ENCODE data around the gene EPHB6. TPM values are rescaled to one million over a fixed set of nuclear protein-coding genes. Genes with fewer than 3 reads are reported as not detected.

Gene EPHB6
- total RNA-seq, 4 donors from 2014 or later, result 15.2 to 40.4 (median 26.1) TPM

GRCh38 chr7:142883145-142883544 lies 28.3 kb downstream of the EPHB6 start:
- Histone ChIP-seq H3K36me3 (no peaks in the 10 kb centered on the region), H3K27me3 (peaks cover 0 to 23% (median 0%) of the 10 kb centered on the region in 4 donors), H3K27ac (no peak overlapping the region), H3K4me3 (no peak overlapping the region), H3K4me1 (peaks cover 0 to 51% (median 8%) of the 10 kb centered on the region in 3 donors), H3K9me3 (no peaks in the 10 kb centered on the region)
- intact Hi-C loops (cut with DNase I), result loop anchor here (5.0 kb wide), 1 partner anchor 79 kb away; the partner anchor contains the start of gene KEL
- TF ChIP-seq POLR2A (IDR thresholded peaks at IDR 0.05), result no peak
- TF ChIP-seq CTCF (IDR thresholded peaks at IDR 0.05), result no peak
- 80 to 91% methylated on average over 10 of the region's 10 CpGs for WGBS, 2 donors
- no peak for DNase-seq

GRCh38 chr7:142883571-142884285 lies 28.9 kb downstream of the EPHB6 start:
- no peak overlapping the region for H3K4me3 ChIP-seq
- intact Hi-C loops (cut with DNase I), result loop anchor here (5.0 kb wide), 1 partner anchor 79 kb away; the partner anchor contains the start of gene KEL
- 79 to 80% methylated on average over 2 to 5 of the region's 7 CpGs for WGBS, 2 donors
- H3K36me3 ChIP-seq, result no peaks in the 10 kb centered on the region
- DNase-seq, result no peak
- peaks cover 0 to 19% (median 0%) of the 10 kb centered on the region in 4 donors for H3K27me3 ChIP-seq
- no peak for TF ChIP-seq CTCF (IDR thresholded peaks at IDR 0.05)
- no peak for TF ChIP-seq POLR2A (IDR thresholded peaks at IDR 0.05)
- H3K9me3 ChIP-seq, result no peaks in the 10 kb centered on the region
- no peak overlapping the region for H3K27ac ChIP-seq
- peaks cover 0 to 51% (median 8%) of the 10 kb centered on the region in 3 donors for H3K4me1 ChIP-seq

GRCh38 chr7:142884286-142884640 lies 29.4 kb downstream of the EPHB6 start:
- Histone ChIP-seq H3K4me3 (no peak overlapping the region), H3K4me1 (peaks cover 0 to 51% (median 8%) of the 10 kb centered on the region in 3 donors), H3K27me3 (peaks cover 0 to 19% (median 0%) of the 10 kb centered on the region in 4 donors), H3K27ac (no peak overlapping the region), H3K9me3 (no peaks in the 10 kb centered on the region), H3K36me3 (no peaks in the 10 kb centered on the region)
- intact Hi-C loops (cut with DNase I), result loop anchor here (5.0 kb wide), 1 partner anchor 78 kb away; the partner anchor contains the start of gene KEL
- 47 to 61% methylated on average over 2 to 3 of the region's 4 CpGs for WGBS, 2 donors
- TF ChIP-seq POLR2A (IDR thresholded peaks at IDR 0.05) (no peak), CTCF (IDR thresholded peaks at IDR 0.05) (no peak)
- DNase-seq, result no peak

- Histone ChIP-seq H3K27me3 (peaks cover 0 to 13% (median 0%) of the 10 kb centered on the region in 4 donors), H3K36me3 (no peaks in the 10 kb centered on the region), H3K4me1 (peaks cover 0 to 51% (median 8%) of the 10 kb centered on the region in 3 donors), H3K4me3 (peak within 1 kb of the TSS; percentile 31 to 50 (median 41)), H3K9me3 (no peaks in the 10 kb centered on the region), H3K27ac (peak within 1 kb of the TSS in 3 of 4 donors; percentile 61 to 75 (median 71))
- intact Hi-C loops (cut with DNase I), result no loop called here
- TF ChIP-seq POLR2A (IDR thresholded peaks at IDR 0.05), result peak in 1 of 4 donors; percentile 32
- TF ChIP-seq CTCF (IDR thresholded peaks at IDR 0.05), result no peak
- no peak for DNase-seq
- WGBS, 2 donors, result 37 to 43% methylated on average over 4 to 5 of the region's 16 CpGs
These were observed 30.7 kb downstream of the EPHB6 start, which contains the start of gene TRPV6 for GRCh38 chr7:142885311-142886230. TSS of gene TRPV6 (minus strand) at chr7:142885745.
